Natural killer cell (primary cell): ENCODE results near the gene OR56A5. TPM values are rescaled to one million over a fixed set of nuclear protein-coding genes. Genes with fewer than 3 reads are reported as not detected.

Experiments
- ATAC-seq, 3 donors: fragments of 150-1000 bp in 2 of 3; fragments of 200-7000 bp in 1 of 3; cut with Tn5 transposase; 1 replicate in 1 of 3; 2 replicates in 2 of 3; pipeline ENCODE4 v1.10.0; 2021; ENCODE audit warnings: mild to moderate bottlenecking in 2 of 3, moderate library complexity in 2 of 3
- DNase-seq, 2 donors: peaks; one replicate each; pipeline versions ENCODE4 v3.0.0 to v3.0.0-alpha.2; 2013 to 2021; ENCODE audit warnings: mixed read lengths in 1 of 2
- H3K27ac ChIP-seq: one replicate; pipeline ENCODE4 v1.5.1; 2013; ENCODE audit warnings: mild to moderate bottlenecking, low read length
- H3K27me3 ChIP-seq: one replicate; pipeline ENCODE4 v1.6.1; 2013; ENCODE audit warnings: low read length; ENCODE audit not compliant: control insufficient read depth, insufficient read depth
- H3K36me3 ChIP-seq: one replicate; pipeline ENCODE4 v1.6.1; 2013; ENCODE audit warnings: low read length; ENCODE audit not compliant: control insufficient read depth, insufficient read depth
- H3K4me1 ChIP-seq: one replicate; pipeline ENCODE4 v1.6.1; 2013; ENCODE audit warnings: low read length; ENCODE audit not compliant: control insufficient read depth, insufficient read depth
- H3K4me3 ChIP-seq: one replicate; pipeline ENCODE4 v1.5.1; 2013; ENCODE audit warnings: low read length
- H3K9me3 ChIP-seq: one replicate; pipeline ENCODE4 v1.6.1; 2013; ENCODE audit warnings: low read length; ENCODE audit not compliant: control insufficient read depth, insufficient read depth
- H3K27ac Mint-ChIP-seq, 2 donors: one replicate each; pipeline ENCODE4 v1.8.0; 2022; ENCODE audit warnings: mild to moderate bottlenecking in 2 of 2, mixed read lengths in 2 of 2, moderate library complexity in 1 of 2
- H3K27me3 Mint-ChIP-seq, 2 donors: one replicate each; pipeline ENCODE4 v1.8.0; 2022; ENCODE audit warnings: low read depth in 2 of 2, mixed read lengths in 2 of 2
- H3K36me3 Mint-ChIP-seq: one replicate; pipeline ENCODE4 v1.8.0; 2022; ENCODE audit warnings: mixed read lengths
- H3K4me1 Mint-ChIP-seq, 2 donors: one replicate each; pipeline ENCODE4 v1.8.0; 2022; ENCODE audit warnings: mixed read lengths in 2 of 2
- H3K4me3 Mint-ChIP-seq: one replicate; pipeline ENCODE4 v1.8.0; 2022; ENCODE audit warnings: mild to moderate bottlenecking, moderate library complexity, mixed read lengths
- H3K9me3 Mint-ChIP-seq, 2 donors: one replicate each; pipeline ENCODE4 v1.8.0; 2022; ENCODE audit warnings: mixed read lengths in 2 of 2
- CTCF ChIP-seq: fragments of 200-600 bp; IDR thresholded peaks from one replicate; pipeline ENCODE4 v1.8.0; 2022; ENCODE audit warnings: antibody characterized with exemption
- WGBS: methylation state at CpG from one replicate; pipeline ENCODE4 v1.1.7; 2013; ENCODE audit warnings: missing lambda C conversion rate; ENCODE audit not compliant: insufficient coverage; 5-methylcytosine and 5-hydroxymethylcytosine counted together
- intact Hi-C: fragments of 100-400 bp; cut with micrococcal nuclease; formaldehyde crosslinking; loops from one replicate; pipeline ENCODE4 v1.14.2; 2022
- total RNA-seq, 4 donors: library from RNA; stranded (reverse); fragments of 120-200 nt in 1 of 4; gene quantifications; one replicate each; pipeline versions ENCODE4 v1.2.3 to v1.2.4, GENCODE V29; 2013 to 2022

OR56A5 gene
- total RNA-seq, 3 donors from 2014 or later (not counting 1 experiment from before 2014, with no cell fraction given), result 0.41 TPM; not detected in 2

- 97% methylated on average over 2 of the region's 2 CpGs for WGBS
- intact Hi-C loops, result no loop called here
- Mint-ChIP-seq H3K4me3 (no peak overlapping the region), H3K9me3 (peaks cover 2 to 4% of the 10 kb centered on the region in 2 donors), H3K27ac (no peak overlapping the region), H3K27me3 (peaks cover 0 to 36% of the 10 kb centered on the region in 2 donors), H3K36me3 (no peaks in the 10 kb centered on the region), H3K4me1 (no peaks in the 10 kb centered on the region)
- ATAC-seq, result no peak
- Histone ChIP-seq H3K9me3 (no peaks in the 10 kb centered on the region), H3K27ac (no peak overlapping the region), H3K4me1 (no peaks in the 10 kb centered on the region), H3K4me3 (no peak overlapping the region), H3K36me3 (no peaks in the 10 kb centered on the region), H3K27me3 (no peaks in the 10 kb centered on the region)
- DNase-seq, result no peak
- TF ChIP-seq CTCF, result no peak
These were observed 27.5 kb downstream of the OR56A5 start for GRCh38 chr11:5940748-5941147.

DNA sequence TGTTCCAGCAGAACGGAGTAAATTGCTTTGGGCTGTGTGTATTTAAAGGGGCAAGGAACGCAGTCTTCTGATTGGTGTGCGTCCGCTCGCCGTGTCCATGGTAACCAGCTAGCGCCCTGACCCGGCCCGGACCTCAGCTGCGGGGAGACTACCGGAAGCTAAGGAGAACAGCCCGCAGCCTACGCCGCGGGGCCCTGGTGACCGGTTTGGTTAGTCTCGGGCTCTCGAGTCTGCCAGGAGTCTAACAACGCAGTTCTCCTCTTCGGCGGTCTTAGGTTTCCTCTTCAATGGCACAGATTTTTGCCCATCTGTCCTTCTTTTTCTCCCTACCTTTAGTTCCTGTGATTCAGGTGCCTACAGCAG is 29.7 kb downstream of the OR56A5 start:
- Mint-ChIP-seq H3K27ac (no peak overlapping the region), H3K27me3 (peaks cover 0 to 25% of the 10 kb centered on the region in 2 donors), H3K9me3 (peaks cover 2 to 4% of the 10 kb centered on the region in 2 donors), H3K4me1 (no peaks in the 10 kb centered on the region), H3K4me3 (no peak overlapping the region), H3K36me3 (no peaks in the 10 kb centered on the region)
- H3K36me3 ChIP-seq, result no peaks in the 10 kb centered on the region
- H3K4me1 ChIP-seq, result no peaks in the 10 kb centered on the region
- ATAC-seq, result no peak
- no peak overlapping the region for H3K4me3 ChIP-seq
- H3K27me3 ChIP-seq, result no peaks in the 10 kb centered on the region
- H3K9me3 ChIP-seq, result no peaks in the 10 kb centered on the region
- no peak overlapping the region for H3K27ac ChIP-seq
- intact Hi-C loops, result no loop called here
- DNase-seq, result no peak
- TF ChIP-seq CTCF, result no peak
- 79% methylated on average over 21 of the region's 21 CpGs for WGBS

DNA sequence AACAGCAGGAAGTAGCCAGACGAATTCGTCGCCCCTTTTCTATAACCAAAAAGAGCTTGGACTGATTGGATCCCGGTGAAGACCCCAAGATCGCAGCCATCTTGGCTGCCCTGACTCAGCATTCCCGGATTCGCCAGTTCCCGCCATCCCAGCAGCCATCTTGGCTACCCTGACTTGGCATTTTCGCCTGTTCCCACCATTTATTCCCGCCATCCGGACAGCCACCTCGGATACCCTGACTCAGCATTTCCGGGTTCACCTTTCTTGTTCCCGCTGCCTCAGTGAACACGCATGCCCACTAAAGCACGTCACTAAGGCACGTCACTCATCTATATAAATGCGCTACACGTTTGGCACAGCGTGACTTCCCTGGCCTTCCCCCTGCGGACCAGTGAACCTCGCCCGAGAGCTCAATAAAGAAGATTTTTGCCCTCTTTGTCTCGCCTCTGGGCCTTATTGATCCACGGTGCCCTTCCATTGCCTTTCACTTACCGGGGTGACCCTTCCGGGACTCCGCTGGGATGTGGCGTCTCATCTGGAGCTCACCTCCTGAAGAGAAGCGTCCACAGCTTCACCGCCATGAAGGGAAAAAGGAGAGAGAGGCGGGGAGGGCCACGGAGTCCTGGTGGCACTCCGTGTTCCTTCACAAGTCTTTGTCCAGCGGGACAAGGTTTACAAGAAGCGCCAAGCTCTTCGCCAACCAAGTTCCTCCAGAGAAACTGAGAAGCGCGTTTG is 30.3 kb downstream of the OR56A5 start:
- H3K27ac ChIP-seq, result no peak overlapping the region
- Mint-ChIP-seq H3K4me1 (no peaks in the 10 kb centered on the region), H3K27ac (no peak overlapping the region), H3K4me3 (no peak overlapping the region), H3K27me3 (peaks cover 0 to 19% of the 10 kb centered on the region in 2 donors), H3K9me3 (peaks cover 2 to 4% of the 10 kb centered on the region in 2 donors), H3K36me3 (no peaks in the 10 kb centered on the region)
- no peaks in the 10 kb centered on the region for H3K36me3 ChIP-seq
- no peaks in the 10 kb centered on the region for H3K27me3 ChIP-seq
- H3K4me1 ChIP-seq, result no peaks in the 10 kb centered on the region
- intact Hi-C loops, result no loop called here
- no peak overlapping the region for H3K4me3 ChIP-seq
- no peaks in the 10 kb centered on the region for H3K9me3 ChIP-seq
- WGBS, result 93% methylated on average over 39 of the region's 39 CpGs
- DNase-seq, result no peak
- TF ChIP-seq CTCF, result no peak
- ATAC-seq, result no peak

- peaks cover 11 to 21% of the 10 kb centered on the region in 2 donors for H3K9me3 Mint-ChIP-seq
- Histone ChIP-seq H3K4me1 (no peaks in the 10 kb centered on the region), H3K36me3 (no peaks in the 10 kb centered on the region), H3K9me3 (no peaks in the 10 kb centered on the region), H3K27me3 (no peaks in the 10 kb centered on the region), H3K4me3 (no peak overlapping the region), H3K27ac (no peak overlapping the region)
- H3K4me3 Mint-ChIP-seq, result no peak overlapping the region
- H3K4me1 Mint-ChIP-seq, result no peaks in the 10 kb centered on the region
- 96% methylated on average over 10 of the region's 10 CpGs for WGBS
- DNase-seq (no peak), ATAC-seq (no peak)
- TF ChIP-seq CTCF, result no peak
- intact Hi-C loops, result no loop called here
- no peak overlapping the region for H3K27ac Mint-ChIP-seq
- H3K27me3 Mint-ChIP-seq, result peaks cover 0 to 3% of the 10 kb centered on the region in 2 donors
- H3K36me3 Mint-ChIP-seq, result no peaks in the 10 kb centered on the region
These were observed 35.2 kb downstream of the OR56A5 start for GRCh38 chr11:5933116-5933515.
